ENCODE data around the gene PLD1.

DNA sequence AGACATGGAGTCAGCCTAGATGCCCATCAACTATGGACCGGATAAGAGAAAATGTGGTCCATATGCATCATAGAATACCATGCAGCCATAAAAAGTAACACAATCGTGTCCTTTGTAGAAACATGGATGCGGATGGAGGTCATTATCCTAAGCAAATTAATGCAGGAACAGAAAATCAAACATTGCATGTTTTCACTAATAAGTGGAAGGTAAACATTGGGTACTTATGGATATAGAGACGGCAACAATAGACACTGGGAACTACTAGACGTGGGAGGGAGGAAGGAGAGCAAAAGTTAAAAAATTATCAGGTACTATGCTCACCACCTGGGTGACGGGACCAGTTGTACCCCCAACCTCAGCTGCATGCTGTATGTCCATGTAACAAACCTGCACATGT, 2.5 kb downstream of the PLD1 start:
- TF ChIP-seq, protein P1, sequence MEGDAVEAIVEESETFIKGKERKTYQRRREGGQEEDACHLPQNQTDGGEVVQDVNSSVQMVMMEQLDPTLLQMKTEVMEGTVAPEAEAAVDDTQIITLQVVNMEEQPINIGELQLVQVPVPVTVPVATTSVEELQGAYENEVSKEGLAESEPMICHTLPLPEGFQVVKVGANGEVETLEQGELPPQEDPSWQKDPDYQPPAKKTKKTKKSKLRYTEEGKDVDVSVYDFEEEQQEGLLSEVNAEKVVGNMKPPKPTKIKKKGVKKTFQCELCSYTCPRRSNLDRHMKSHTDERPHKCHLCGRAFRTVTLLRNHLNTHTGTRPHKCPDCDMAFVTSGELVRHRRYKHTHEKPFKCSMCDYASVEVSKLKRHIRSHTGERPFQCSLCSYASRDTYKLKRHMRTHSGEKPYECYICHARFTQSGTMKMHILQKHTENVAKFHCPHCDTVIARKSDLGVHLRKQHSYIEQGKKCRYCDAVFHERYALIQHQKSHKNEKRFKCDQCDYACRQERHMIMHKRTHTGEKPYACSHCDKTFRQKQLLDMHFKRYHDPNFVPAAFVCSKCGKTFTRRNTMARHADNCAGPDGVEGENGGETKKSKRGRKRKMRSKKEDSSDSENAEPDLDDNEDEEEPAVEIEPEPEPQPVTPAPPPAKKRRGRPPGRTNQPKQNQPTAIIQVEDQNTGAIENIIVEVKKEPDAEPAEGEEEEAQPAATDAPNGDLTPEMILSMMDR (IDR thresholded peaks at IDR 0.05 in 8 of 11, conservative IDR thresholded peaks at IDR 0.05 in 3 of 11), result no peak
- TF ChIP-seq POLR2AphosphoS5 (IDR thresholded peaks at IDR 0.05) (no peak), POLR2A (IDR thresholded peaks at IDR 0.05) (no peak)
